Subcutaneous adipose tissue (tissue), 4 donors: Measurements from ENCODE around the gene CDC42BPG. TPM values are rescaled to one million over a fixed set of nuclear protein-coding genes. Genes with fewer than 3 reads are reported as not detected.

Experiments used
- total RNA-seq, 4 donors: library from RNA; depleted of rRNA; stranded (reverse); fragments of >200 nt; gene quantifications; one replicate each; pipeline ENCODE4 v1.1.0, GENCODE V29; 2016
- TF ChIP-seq, protein P1 (sequence below): fragments of 450-650 bp; IDR thresholded peaks from one replicate; pipeline ENCODE4 v1.5.1; 2016; ENCODE audit warnings: low read depth, mild to moderate bottlenecking, control low read depth, antibody characterized with exemption, moderate library complexity

CDC42BPG gene
- total RNA-seq, 4 donors from 2014 or later, result 0.17 to 0.38 (median 0.22) TPM; not detected in 1

DNA sequence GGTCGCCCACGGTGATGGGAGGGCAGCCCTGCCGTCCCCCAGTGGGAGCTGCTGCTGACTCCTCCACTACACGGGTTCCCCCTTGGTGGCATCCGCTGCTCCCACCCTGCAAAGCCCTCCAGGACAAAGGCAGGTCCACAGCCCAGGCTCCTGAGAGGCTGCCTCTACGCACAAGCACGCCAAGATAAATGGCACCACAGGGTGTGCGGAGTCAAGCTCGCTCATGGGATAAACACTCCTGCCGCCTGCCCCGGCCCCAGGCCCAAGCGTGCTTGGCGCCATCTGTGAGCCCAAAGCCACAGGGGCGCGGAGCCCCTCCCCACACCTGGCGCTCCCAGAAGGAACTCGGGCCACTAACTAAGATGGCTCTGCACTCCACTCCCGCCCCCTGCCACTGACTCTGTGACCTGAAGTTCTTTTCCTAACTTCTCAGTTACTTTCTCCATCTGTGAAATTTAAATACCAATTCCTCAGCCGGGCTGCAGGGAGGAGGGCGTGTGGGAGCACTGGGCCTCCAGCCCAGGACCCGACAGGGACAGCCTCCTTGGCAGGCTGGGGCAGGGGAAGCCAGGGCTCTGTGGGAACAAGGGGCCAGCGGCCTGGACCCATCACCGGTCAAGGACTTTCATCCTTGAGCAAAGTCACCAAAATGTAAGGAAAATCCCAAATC lies 19.1 kb upstream of the CDC42BPG start:
- TF ChIP-seq, protein P1, sequence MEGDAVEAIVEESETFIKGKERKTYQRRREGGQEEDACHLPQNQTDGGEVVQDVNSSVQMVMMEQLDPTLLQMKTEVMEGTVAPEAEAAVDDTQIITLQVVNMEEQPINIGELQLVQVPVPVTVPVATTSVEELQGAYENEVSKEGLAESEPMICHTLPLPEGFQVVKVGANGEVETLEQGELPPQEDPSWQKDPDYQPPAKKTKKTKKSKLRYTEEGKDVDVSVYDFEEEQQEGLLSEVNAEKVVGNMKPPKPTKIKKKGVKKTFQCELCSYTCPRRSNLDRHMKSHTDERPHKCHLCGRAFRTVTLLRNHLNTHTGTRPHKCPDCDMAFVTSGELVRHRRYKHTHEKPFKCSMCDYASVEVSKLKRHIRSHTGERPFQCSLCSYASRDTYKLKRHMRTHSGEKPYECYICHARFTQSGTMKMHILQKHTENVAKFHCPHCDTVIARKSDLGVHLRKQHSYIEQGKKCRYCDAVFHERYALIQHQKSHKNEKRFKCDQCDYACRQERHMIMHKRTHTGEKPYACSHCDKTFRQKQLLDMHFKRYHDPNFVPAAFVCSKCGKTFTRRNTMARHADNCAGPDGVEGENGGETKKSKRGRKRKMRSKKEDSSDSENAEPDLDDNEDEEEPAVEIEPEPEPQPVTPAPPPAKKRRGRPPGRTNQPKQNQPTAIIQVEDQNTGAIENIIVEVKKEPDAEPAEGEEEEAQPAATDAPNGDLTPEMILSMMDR, result no peak

DNA sequence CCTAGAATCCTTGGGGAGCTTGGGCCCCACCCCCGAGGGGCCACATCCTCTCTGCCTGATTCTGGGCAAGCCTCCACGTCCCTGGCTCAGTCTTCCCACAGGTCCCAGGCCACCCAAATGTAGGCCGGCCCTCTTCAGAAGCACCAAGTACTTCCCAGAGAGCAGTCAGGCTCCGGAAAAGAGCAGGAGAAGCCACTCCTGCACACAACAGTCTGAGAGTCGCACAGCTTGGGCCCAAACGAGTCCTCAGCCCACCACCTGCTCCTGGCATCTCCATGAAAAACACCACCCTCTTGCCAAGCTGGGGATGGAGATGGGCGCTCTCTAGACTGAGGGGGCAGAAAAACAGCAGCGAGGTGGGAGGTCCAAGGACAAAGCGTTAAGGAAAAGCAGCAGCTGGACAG lies 18.5 kb upstream of the CDC42BPG start:
- TF ChIP-seq, protein P1, result no peak

DNA sequence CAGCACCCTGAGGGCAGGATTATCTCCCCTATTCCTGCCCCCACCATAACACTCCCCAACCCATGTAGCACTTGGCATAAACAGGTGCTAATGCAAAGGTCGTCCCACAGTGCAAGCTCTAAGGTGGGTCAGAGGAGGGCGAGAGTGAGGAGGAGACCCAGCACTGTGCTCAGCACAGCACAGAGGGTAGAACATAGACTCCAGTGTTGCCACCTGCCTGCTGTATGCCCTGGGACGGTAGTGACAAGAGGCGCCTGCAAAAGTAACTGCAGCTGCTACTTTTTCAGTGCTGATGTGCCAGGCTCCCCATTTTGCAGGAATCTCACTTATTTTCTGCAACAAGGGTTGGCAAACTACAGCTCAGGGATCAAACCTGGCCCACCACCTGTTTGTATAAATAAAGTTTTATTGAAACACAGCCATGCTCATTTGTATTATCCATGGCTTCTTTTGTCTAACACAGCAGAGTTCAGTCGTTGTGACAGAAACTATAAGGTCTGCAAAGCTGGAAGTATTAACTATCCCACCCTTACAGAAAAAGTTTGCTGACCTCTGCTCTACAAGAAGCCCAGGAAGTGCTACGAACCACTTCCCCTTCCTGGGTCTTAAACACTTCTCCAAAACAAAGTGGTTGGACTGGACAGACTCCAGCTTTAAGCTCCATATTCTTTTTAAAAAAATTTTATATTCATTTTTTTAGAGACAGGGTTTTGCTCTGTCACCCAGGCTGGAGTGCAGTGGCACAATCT lies 16.9 kb upstream of the CDC42BPG start:
- TF ChIP-seq, protein P1, result no peak

DNA sequence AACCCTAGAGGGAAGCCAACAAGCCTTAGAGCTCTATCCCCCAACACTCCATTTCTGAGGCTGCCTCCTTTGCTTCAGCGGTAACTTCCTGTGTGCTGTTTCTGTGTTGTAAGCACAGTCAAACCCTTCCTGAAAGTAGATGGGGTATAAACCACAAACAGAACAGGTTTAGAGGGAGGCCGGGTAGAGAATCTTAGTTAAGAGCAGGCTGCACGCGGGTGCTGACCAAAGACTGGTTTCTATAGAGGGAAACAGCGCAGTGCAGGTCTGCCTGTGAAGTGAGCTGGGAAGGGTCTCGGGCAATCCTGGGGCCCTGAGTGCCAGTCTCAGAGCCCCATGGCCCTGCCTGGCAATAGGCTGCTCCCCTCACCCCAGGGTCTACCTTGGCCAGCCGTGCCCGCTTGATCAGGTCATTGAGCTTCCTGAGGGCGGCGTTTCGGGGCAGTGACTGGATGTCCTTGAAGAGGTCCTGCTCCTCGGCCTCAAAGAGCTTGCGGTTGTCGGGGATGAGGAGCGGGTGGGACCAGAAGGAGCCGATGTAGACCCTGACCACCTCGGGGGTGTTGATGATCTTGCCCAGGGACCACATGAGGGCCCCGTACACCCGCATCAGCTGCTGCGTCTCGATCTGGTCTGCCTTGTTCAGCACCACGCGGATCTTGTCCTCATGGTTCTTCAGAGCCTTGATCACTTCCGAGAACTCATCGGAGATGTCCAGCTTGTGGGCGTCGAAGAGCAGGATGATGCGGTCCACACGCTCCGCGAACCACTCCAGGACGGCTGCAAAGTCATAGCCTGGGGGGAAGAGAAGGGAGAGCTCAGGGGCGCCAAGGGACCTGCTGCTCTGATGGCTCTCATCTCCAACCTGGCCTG lies 15.3 kb upstream of the CDC42BPG start:
- TF ChIP-seq, protein P1, result no peak

DNA sequence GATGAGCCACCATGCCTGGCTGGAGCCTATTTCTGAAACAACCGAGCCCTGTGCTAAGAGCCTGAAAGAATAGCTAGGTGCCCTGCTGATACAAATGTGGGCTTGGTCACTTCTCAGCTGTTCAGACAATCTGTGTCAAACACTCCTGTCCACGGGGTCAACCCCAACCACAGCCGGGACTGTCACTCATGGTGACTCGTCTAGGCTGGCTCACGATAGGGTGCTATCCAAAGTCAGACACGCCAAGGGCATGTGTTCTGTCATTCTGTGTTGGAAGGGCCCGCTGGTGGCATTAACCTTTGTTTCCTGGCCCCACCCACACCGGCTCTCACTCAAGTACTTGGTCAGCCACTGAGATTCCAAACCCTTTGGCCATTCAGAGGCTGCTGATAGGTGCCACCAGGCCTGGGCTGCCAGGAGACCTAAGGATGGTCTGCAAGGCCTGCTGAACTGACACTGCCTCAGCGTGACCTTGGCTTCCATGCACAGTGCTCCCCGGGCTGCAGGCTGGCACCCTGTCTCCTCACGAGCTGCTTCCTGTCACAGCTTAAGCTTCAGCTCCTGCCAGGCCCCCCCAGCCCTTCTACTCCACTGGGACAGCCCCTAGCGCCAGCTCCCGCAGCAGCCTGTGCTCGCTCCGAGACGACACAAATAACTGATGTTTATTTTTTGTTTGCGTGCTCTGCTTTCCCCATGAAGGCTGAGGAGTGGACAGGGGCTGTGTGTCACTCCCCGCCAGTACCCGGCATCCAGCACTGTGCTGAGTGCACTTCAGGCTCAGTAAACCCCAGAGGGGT lies 14.2 kb upstream of the CDC42BPG start:
- TF ChIP-seq, protein P1, result no peak

DNA sequence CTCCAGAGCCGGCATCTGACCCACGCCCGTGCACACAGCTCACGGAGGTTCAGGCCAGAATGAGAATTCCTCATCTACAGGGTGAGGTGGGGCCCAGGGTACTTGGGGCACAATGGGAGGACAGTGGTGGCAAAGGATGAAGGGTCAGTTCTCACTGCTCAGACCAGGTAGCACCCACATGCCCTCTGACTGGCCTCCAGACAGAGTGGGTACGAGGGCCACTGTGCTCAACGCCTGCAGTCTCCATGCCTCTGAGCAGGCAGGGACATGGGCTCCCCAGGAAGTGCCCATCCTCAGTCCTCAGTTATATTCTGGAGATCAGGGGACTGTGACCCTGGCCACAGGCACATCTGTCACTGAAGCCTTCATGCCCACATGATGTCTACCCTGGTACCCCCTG lies 13.0 kb upstream of the CDC42BPG start:
- TF ChIP-seq, protein P1, result no peak
